ENCODE data around the gene ZNF536. TPM values are rescaled to one million over a fixed set of nuclear protein-coding genes. Genes with fewer than 3 reads are reported as not detected.

The ZNF536 gene
- total and polyA plus RNA-seq, 12 donors: 2.3 to 10.8 (median 6.4) TPM

- peaks cover 6 to 12% of the 10 kb centered on the region in 2 donors for H3K4me1 ChIP-seq (replicated peaks in 1 of 2)
- H3K27ac ChIP-seq: peak overlapping the region in 1 of 5 donors; percentile 72
- TF ChIP-seq POLR2A (IDR thresholded peaks at IDR 0.05) (no peak), CTCF (IDR thresholded peaks at IDR 0.05) (no peak)
- no peaks in the 10 kb centered on the region for H3K9me3 ChIP-seq (replicated peaks in 1 of 3)
- 60 to 70% (median 68%) methylated on average over 16 to 31 of the region's 31 CpGs for WGBS, 4 donors
- intact Hi-C loops (cut with DNase I): no loop called here
- DNase-seq: peak in 3 of 7 donors; percentile 3 to 21 (median 16)
- peak overlapping the region in 1 of 4 donors; percentile 61 for H3K4me3 ChIP-seq
- no peaks in the 10 kb centered on the region for H3K27me3 ChIP-seq
- no peaks in the 10 kb centered on the region for H3K36me3 ChIP-seq (replicated peaks in 1 of 2)
These were observed 78.7 kb downstream of the ZNF536 start for GRCh38 chr19:30450835-30451321.

GRCh38 chr19:30452931-30453330 is 80.7 kb downstream of the ZNF536 start:
- no peak for DNase-seq
- Histone ChIP-seq H3K36me3 (replicated peaks in 1 of 2) (no peaks in the 10 kb centered on the region), H3K4me1 (replicated peaks in 1 of 2) (peaks cover 6 to 12% of the 10 kb centered on the region in 2 donors), H3K9me3 (replicated peaks in 1 of 3) (no peaks in the 10 kb centered on the region), H3K4me3 (no peak overlapping the region), H3K27me3 (no peaks in the 10 kb centered on the region), H3K27ac (no peak overlapping the region)
- intact Hi-C loops (cut with DNase I): no loop called here
- 93 to 95% (median 94%) methylated on average over 3 to 7 of the region's 7 CpGs for WGBS, 4 donors
- TF ChIP-seq CTCF (IDR thresholded peaks at IDR 0.05) (no peak), POLR2A (IDR thresholded peaks at IDR 0.05) (no peak)

- H3K9me3 ChIP-seq (replicated peaks in 1 of 3): no peaks in the 10 kb centered on the region
- WGBS, 4 donors: 90 to 95% (median 94%) methylated on average over 3 to 6 of the region's 6 CpGs
- H3K4me1 ChIP-seq (replicated peaks in 1 of 2): peaks cover 6 to 12% of the 10 kb centered on the region in 2 donors
- H3K27ac ChIP-seq: no peak overlapping the region
- intact Hi-C loops (cut with DNase I): no loop called here
- no peak overlapping the region for H3K4me3 ChIP-seq
- no peak for TF ChIP-seq CTCF (IDR thresholded peaks at IDR 0.05)
- TF ChIP-seq POLR2A (IDR thresholded peaks at IDR 0.05): no peak
- H3K36me3 ChIP-seq (replicated peaks in 1 of 2): no peaks in the 10 kb centered on the region
- H3K27me3 ChIP-seq: no peaks in the 10 kb centered on the region
- DNase-seq: no peak
These were observed 81.6 kb downstream of the ZNF536 start for GRCh38 chr19:30453743-30454142.

GRCh38 chr19:30455881-30456280 is 83.7 kb downstream of the ZNF536 start:
- intact Hi-C loops (cut with DNase I): no loop called here
- DNase-seq: no peak
- Histone ChIP-seq H3K36me3 (replicated peaks in 1 of 2) (no peaks in the 10 kb centered on the region), H3K9me3 (replicated peaks in 1 of 3) (no peaks in the 10 kb centered on the region), H3K4me3 (no peak overlapping the region), H3K27me3 (no peaks in the 10 kb centered on the region), H3K4me1 (replicated peaks in 1 of 2) (no peaks in the 10 kb centered on the region), H3K27ac (no peak overlapping the region)
- 88 to 100% (median 96%) methylated on average over 1 of the region's 1 CpG for WGBS, 4 donors
- no peak for TF ChIP-seq CTCF (IDR thresholded peaks at IDR 0.05)
- no peak for TF ChIP-seq POLR2A (IDR thresholded peaks at IDR 0.05)
